Muscle of leg (tissue), 11 donors: Measurements from ENCODE around the gene PPP1R15A. TPM values are rescaled to one million over a fixed set of nuclear protein-coding genes. Genes with fewer than 3 reads are reported as not detected.
"Not testable (repeated sequence)": the region's sequence is repeated elsewhere in the genome, so short reads cannot be mapped to it uniquely, and the experiment has no call there.

Experiments
- DNase-seq: peaks from one replicate; pipeline ENCODE4 v3.0.0; 2013
- H3K27ac ChIP-seq: one replicate; pipeline ENCODE4 v1.5.1; 2013; ENCODE audit warnings: mild to moderate bottlenecking, low read length, control low read depth
- H3K27me3 ChIP-seq: one replicate; pipeline ENCODE4 v1.6.1; 2013; ENCODE audit warnings: low read length; ENCODE audit not compliant: control insufficient read depth, insufficient read depth
- H3K36me3 ChIP-seq: one replicate; pipeline ENCODE4 v1.6.1; 2013; ENCODE audit warnings: low read length; ENCODE audit not compliant: control insufficient read depth, insufficient read depth
- H3K4me1 ChIP-seq: one replicate; pipeline ENCODE4 v1.6.1; 2013; ENCODE audit warnings: low read length; ENCODE audit not compliant: control insufficient read depth, insufficient read depth
- H3K4me3 ChIP-seq: one replicate; pipeline ENCODE4 v1.5.1; 2013; ENCODE audit warnings: low read length, control low read depth
- H3K9me3 ChIP-seq: replicated peaks from 2 replicates; pipeline ENCODE4 v1.6.1; 2013; ENCODE audit warnings: low read depth, low read length; ENCODE audit not compliant: control insufficient read depth
- WGBS: methylation state at CpG from one replicate; pipeline ENCODE4 v1.1.5; 2013; ENCODE audit warnings: missing lambda C conversion rate; ENCODE audit not compliant: insufficient coverage; 5-methylcytosine and 5-hydroxymethylcytosine counted together
- polyA plus RNA-seq, 8 donors: library from polyadenylated mRNA; unstranded; fragments of 120-200 nt; gene quantifications; one replicate each; pipeline versions ENCODE4 v1.2.1 to v1.2.3, GENCODE V29; 2013; ENCODE audit warnings: inconsistent platforms in 1 of 8, low replicate concordance in 1 of 8; ENCODE audit not compliant: insufficient read length in 8 of 8, insufficient read depth in 1 of 8
- total RNA-seq: library from RNA; stranded (reverse); fragments of 120-200 nt; gene quantifications from one replicate; pipeline ENCODE4 v1.2.4, GENCODE V29; 2013

The PPP1R15A gene
- total and polyA plus RNA-seq, 9 donors: 32.2 to 84.7 (median 53.4) TPM

DNA sequence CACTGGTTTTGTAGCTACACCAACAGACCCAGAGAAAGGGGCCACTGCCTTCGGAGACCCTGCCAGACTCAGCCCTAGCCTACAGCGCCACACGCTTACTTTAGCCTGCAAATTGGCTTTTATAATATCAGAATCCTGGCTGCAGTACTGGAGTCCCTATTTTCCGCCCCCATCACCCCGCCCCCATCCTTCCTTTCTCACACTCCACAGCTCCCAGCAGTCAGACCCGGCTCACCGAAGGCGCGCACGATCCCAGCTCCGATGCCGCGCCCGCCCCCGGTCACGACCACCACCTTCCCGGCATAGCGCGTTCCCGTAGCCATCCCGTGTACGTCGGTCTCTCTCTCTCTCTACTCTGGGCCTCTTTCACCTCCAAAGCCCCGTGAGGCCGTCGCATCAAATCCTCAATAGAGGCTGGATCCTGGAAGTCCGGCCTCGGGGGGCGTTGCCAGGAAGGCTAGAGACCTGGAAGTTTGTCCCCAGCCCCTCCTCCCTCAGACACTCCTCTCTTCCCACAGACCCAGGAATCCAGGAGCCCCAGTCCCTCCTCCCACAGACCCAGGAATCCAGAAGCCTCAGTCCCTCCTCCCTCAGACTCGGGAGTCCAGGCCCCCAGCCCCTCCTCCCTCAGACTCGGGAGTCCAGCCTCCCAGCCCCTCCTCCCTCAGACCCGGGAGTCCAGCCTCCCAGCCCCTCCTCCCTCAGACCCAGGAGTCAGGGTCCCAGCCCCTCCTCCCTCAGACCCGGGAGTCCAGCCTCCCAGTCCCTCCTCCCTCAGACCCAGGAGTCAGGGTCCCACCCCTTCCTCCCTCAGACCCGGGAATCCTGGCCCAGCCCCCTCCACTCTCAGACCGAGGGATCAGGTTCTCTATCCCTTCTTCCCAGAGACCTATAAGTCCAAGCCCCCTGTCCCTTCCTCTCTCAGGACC lies 35.9 kb upstream of the PPP1R15A start, which contains the start of gene HSD17B14:
Gene HSD17B14 (minus strand): TSS at position 403 of the 929 bp plus-strand sequence. CDS start 80 bp downstream, at position 323.
- H3K4me1 ChIP-seq: peaks cover 14% of the 10 kb centered on the region
- peak; percentile 60 for DNase-seq
- no peaks in the 10 kb centered on the region for H3K27me3 ChIP-seq
- peak within 1 kb of the TSS; percentile 72 for H3K27ac ChIP-seq
- H3K36me3 ChIP-seq: peaks cover 31% of the 10 kb centered on the region
- H3K9me3 ChIP-seq: no peaks in the 10 kb centered on the region
- H3K4me3 ChIP-seq: peak within 1 kb of the TSS; percentile 37
- 7% methylated on average over 35 of the region's 35 CpGs for WGBS

GRCh38 chr19:48837051-48837524 lies 35.1 kb upstream of the PPP1R15A start:
- Histone ChIP-seq H3K4me3 (peak overlapping the region; percentile 37), H3K27me3 (no peaks in the 10 kb centered on the region), H3K36me3 (peaks cover 31% of the 10 kb centered on the region), H3K9me3 (no peaks in the 10 kb centered on the region), H3K27ac (peak overlapping the region; percentile 72), H3K4me1 (peaks cover 14% of the 10 kb centered on the region)
- 11% methylated on average over 5 of the region's 29 CpGs for WGBS
- peak; percentile 87 for DNase-seq

- DNase-seq: no peak
- WGBS: 67% methylated on average over 4 of the region's 9 CpGs
- no peaks in the 10 kb centered on the region for H3K9me3 ChIP-seq
- H3K4me1 ChIP-seq: peaks cover 14% of the 10 kb centered on the region
- H3K4me3 ChIP-seq: no peak overlapping the region
- peaks cover 29% of the 10 kb centered on the region for H3K36me3 ChIP-seq
- H3K27ac ChIP-seq: no peak overlapping the region
- no peaks in the 10 kb centered on the region for H3K27me3 ChIP-seq
Measured at GRCh38 chr19:48837687-48838086, 34.5 kb upstream of the PPP1R15A start.

- no peaks in the 10 kb centered on the region for H3K27me3 ChIP-seq
- 95% methylated on average over 8 of the region's 16 CpGs for WGBS
- no peak overlapping the region for H3K27ac ChIP-seq
- peaks cover 10% of the 10 kb centered on the region for H3K4me1 ChIP-seq
- H3K4me3 ChIP-seq: no peak overlapping the region
- peaks cover 38% of the 10 kb centered on the region for H3K36me3 ChIP-seq
- no peaks in the 10 kb centered on the region for H3K9me3 ChIP-seq
- DNase-seq: no peak
Measured at GRCh38 chr19:48841047-48841446, 31.2 kb upstream of the PPP1R15A start.

GRCh38 chr19:48841571-48841970 lies 30.6 kb upstream of the PPP1R15A start:
- Histone ChIP-seq H3K27me3 (no peaks in the 10 kb centered on the region), H3K4me3 (no peak overlapping the region), H3K27ac (no peak overlapping the region), H3K9me3 (no peaks in the 10 kb centered on the region), H3K4me1 (peaks cover 5% of the 10 kb centered on the region), H3K36me3 (peaks cover 41% of the 10 kb centered on the region)
- 82% methylated on average over 2 of the region's 6 CpGs for WGBS
- no peak for DNase-seq

DNA sequence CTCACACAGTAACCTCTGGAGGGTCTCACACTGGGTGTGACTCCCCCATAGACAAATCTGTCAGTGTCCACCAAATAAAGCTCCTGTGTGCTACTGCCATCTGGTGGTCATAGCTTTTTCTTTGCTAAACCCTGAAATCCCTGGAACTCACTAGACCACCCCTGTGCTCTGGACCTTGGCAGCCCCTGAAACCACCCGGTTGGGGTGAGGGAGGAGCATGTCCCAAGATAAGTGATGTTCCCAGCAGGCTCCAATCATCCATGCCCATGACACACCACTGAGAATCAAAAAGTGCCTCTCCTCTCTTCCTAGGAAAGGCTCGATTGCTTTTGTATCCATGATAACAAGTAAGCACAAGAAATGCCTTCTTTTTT lies 29.4 kb upstream of the PPP1R15A start:
- Histone ChIP-seq H3K27me3 (no peaks in the 10 kb centered on the region), H3K9me3 (no peaks in the 10 kb centered on the region), H3K4me1 (no peaks in the 10 kb centered on the region), H3K36me3 (peaks cover 53% of the 10 kb centered on the region), H3K27ac (no peak overlapping the region), H3K4me3 (no peak overlapping the region)
- WGBS: no CpG with 5 or more reads among the region's 2 CpGs
- peak; percentile 76 for DNase-seq

- Histone ChIP-seq H3K27ac (no peak overlapping the region), H3K36me3 (peaks cover 53% of the 10 kb centered on the region), H3K27me3 (no peaks in the 10 kb centered on the region), H3K4me1 (no peaks in the 10 kb centered on the region), H3K4me3 (no peak overlapping the region), H3K9me3 (no peaks in the 10 kb centered on the region)
- DNase-seq: peak; percentile 47
- 87% methylated on average over 2 of the region's 2 CpGs for WGBS
Measured at GRCh38 chr19:48844472-48844871, 27.7 kb upstream of the PPP1R15A start.

DNA sequence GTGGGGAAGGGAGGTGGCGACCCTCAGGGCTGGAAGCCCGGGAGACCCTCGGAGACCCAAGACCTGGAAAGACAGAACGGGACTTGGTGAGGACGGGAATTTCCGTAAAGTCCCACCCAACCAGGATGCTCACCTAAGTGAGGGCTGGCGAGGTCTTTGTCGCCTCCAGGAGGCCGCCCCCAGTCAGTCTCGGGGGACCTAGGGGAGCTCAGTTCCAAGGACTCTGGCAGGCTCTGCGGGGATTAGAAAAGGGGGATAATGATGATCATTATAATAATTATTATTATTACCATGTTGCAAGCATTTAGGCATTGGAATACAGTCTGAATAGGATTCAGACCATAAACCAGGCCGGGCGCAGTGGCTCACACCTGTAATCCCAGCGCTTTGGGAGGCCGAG lies 26.8 kb upstream of the PPP1R15A start:
- H3K27me3 ChIP-seq: no peaks in the 10 kb centered on the region
- H3K4me3 ChIP-seq: no peak overlapping the region
- no peak for DNase-seq
- no peak overlapping the region for H3K27ac ChIP-seq
- peaks cover 48% of the 10 kb centered on the region for H3K36me3 ChIP-seq
- WGBS: 100% methylated on average over 1 of the region's 15 CpGs
- H3K9me3 ChIP-seq: no peaks in the 10 kb centered on the region
- H3K4me1 ChIP-seq: no peaks in the 10 kb centered on the region

GRCh38 chr19:48846659-48847058 lies 25.6 kb upstream of the PPP1R15A start:
- not testable (repeated sequence) for DNase-seq, H3K27me3 ChIP-seq, H3K4me1 ChIP-seq, H3K9me3 ChIP-seq, H3K4me3 ChIP-seq, H3K27ac ChIP-seq
- WGBS: 87% methylated on average over 2 of the region's 3 CpGs
- H3K36me3 ChIP-seq: peaks cover 45% of the 10 kb centered on the region

GRCh38 chr19:48852292-48852691 lies 19.9 kb upstream of the PPP1R15A start:
- peaks cover 41% of the 10 kb centered on the region for H3K36me3 ChIP-seq
- H3K27me3 ChIP-seq: no peaks in the 10 kb centered on the region
- no peak overlapping the region for H3K4me3 ChIP-seq
- H3K4me1 ChIP-seq: no peaks in the 10 kb centered on the region
- H3K27ac ChIP-seq: no peak overlapping the region
- no peaks in the 10 kb centered on the region for H3K9me3 ChIP-seq
- WGBS: 100% methylated on average over 1 of the region's 4 CpGs
- no peak for DNase-seq
